SK-N-SH (cell line): ENCODE results near the gene CAMK2B. TPM values are rescaled to one million over a fixed set of nuclear protein-coding genes. Genes with fewer than 3 reads are reported as not detected.

Source experiments
- CTCF ChIA-PET: fragments of 300-600, 350-600 bp; formaldehyde crosslinking; extraction: SDS; loops from one replicate; lab custom pipeline; 2021; lab: Yijun Ruan, JAX
- POLR2A ChIA-PET: fragments of 350-600 bp; sonication (Branson Sonifier 250); formaldehyde crosslinking; extraction: SDS; loops from one replicate; lab custom pipeline; 2020; ENCODE audit warnings: antibody characterized with exemption, inconsistent platforms; lab: Yijun Ruan, JAX
- DNase-seq: peaks from one replicate; pipeline ENCODE4 v3.0.0; 2012
- H2AFZ ChIP-seq: fragments of 200-600 bp; sonication (generic); 2 replicates; pipeline ENCODE4 v1.8.1; 2016; ENCODE audit warnings: antibody characterized with exemption, mild to moderate bottlenecking, low read depth
- H3F3A ChIP-seq: fragments of 200-600 bp; sonication (generic); replicated peaks from 2 replicates; pipeline ENCODE3; 2016; ENCODE audit warnings: antibody characterized with exemption, mild to moderate bottlenecking; ENCODE audit not compliant: insufficient read depth
- H3K27ac ChIP-seq, 2 experiments: fragments of 200-500 bp in 1 of 2; fragments of 200-600 bp in 1 of 2; sonication (Bioruptor generic) in 1 of 2; sonication (generic), shearing (Covaris generic) in 1 of 2; 2 replicates each; pipeline versions ENCODE4 v1.5.1 to v1.6.1; 2014 to 2016; ENCODE audit warnings: low read depth in 2 of 2, inconsistent platforms in 1 of 2, low read length in 1 of 2, mild to moderate bottlenecking in 1 of 2, mixed read lengths in 1 of 2
- H3K27me3 ChIP-seq: fragments of 200-600 bp; sonication (generic), shearing (Covaris generic); 2 replicates; pipeline ENCODE4 v1.6.1; 2016; ENCODE audit warnings: mixed run types; ENCODE audit not compliant: insufficient read depth
- H3K36me3 ChIP-seq, 2 experiments: fragments of 200-500 bp in 1 of 2; fragments of 200-600 bp in 1 of 2; sonication (Bioruptor generic) in 1 of 2; sonication (generic) in 1 of 2; replicated peaks in 1 of 2; 2 replicates each; pipeline versions ENCODE3 to v1.5.1; 2014 to 2016; ENCODE audit warnings: low read length in 1 of 2, mild to moderate bottlenecking in 1 of 2; ENCODE audit not compliant: insufficient read depth in 2 of 2, control insufficient read depth in 1 of 2
- H3K4me1 ChIP-seq, 2 experiments: fragments of 200-500 bp in 1 of 2; fragments of 200-600 bp in 1 of 2; sonication (Bioruptor generic) in 1 of 2; sonication (generic), shearing (Covaris generic) in 1 of 2; 2 replicates each; pipeline versions ENCODE4 v1.5.1 to v1.6.1; 2014 to 2016; ENCODE audit warnings: low read depth in 1 of 2, low read length in 1 of 2, mixed run types in 1 of 2; ENCODE audit not compliant: insufficient read depth in 2 of 2, control insufficient read depth in 1 of 2
- H3K4me2 ChIP-seq: fragments of 200-600 bp; sonication (generic), shearing (Covaris generic); 2 replicates; pipeline ENCODE4 v1.6.1; 2017; ENCODE audit warnings: mixed run types
- H3K4me3 ChIP-seq, 2 experiments: fragments of 200-500 bp in 1 of 2; fragments of 200-600 bp in 1 of 2; sonication (Bioruptor generic) in 1 of 2; sonication (generic), shearing (Covaris generic) in 1 of 2; 2 replicates each; pipeline versions ENCODE4 v1.5.1 to v1.8.1; 2014 to 2016; ENCODE audit warnings: low read depth in 2 of 2, inconsistent platforms in 1 of 2, low read length in 1 of 2, mild to moderate bottlenecking in 1 of 2, mixed read lengths in 1 of 2, moderate library complexity in 1 of 2
- H3K79me2 ChIP-seq: fragments of 200-600 bp; sonication (generic); 2 replicates; pipeline ENCODE4 v1.8.1; 2017; ENCODE audit warnings: mild to moderate bottlenecking; ENCODE audit not compliant: insufficient read depth
- H3K9ac ChIP-seq: fragments of 200-600 bp; sonication (generic); 2 replicates; pipeline ENCODE4 v1.6.1; 2017; ENCODE audit warnings: mixed run types
- H3K9me2 ChIP-seq: fragments of 200-600 bp; sonication (generic); 2 replicates; pipeline ENCODE4 v1.6.1; 2017; ENCODE audit warnings: mixed run types
- H3K9me3 ChIP-seq: fragments of 200-600 bp; sonication (generic); 2 replicates; pipeline ENCODE4 v1.6.1; 2017; ENCODE audit warnings: mixed run types, mild to moderate bottlenecking, moderate library complexity
- H4K20me1 ChIP-seq: fragments of 200-600 bp; sonication (generic); 2 replicates; pipeline ENCODE4 v1.6.1; 2017; ENCODE audit warnings: mild to moderate bottlenecking, mixed run types; ENCODE audit not compliant: insufficient read depth
- EZH2phosphoT487 ChIP-seq: fragments of 200-600 bp; sonication (generic); IDR thresholded peaks from 2 replicates; pipeline ENCODE4 v1.6.1; 2017; ENCODE audit warnings: low read depth, mixed run types, mild to moderate bottlenecking, antibody characterized with exemption, moderate library complexity, borderline replicate concordance
- FOXJ3 ChIP-seq: sonication (generic); formaldehyde crosslinking; IDR thresholded peaks from 2 replicates; pipeline ENCODE4 v1.5.1; 2020; ENCODE audit warnings: mild to moderate bottlenecking, missing genetic modification reagents
- GABPA ChIP-seq: IDR thresholded peaks from 2 replicates; pipeline ENCODE4 v1.4.0; 2012; ENCODE audit warnings: low read depth, mild to moderate bottlenecking
- MXI1 ChIP-seq: IDR thresholded peaks from 2 replicates; pipeline ENCODE4 v1.6.1; 2012; ENCODE audit warnings: mild to moderate bottlenecking, low read depth, low read length, improper control_type of control experiment
- NFIC ChIP-seq: IDR thresholded peaks from 2 replicates; pipeline ENCODE4 v1.4.0; 2012; ENCODE audit warnings: borderline replicate concordance
- NRF1 ChIP-seq: IDR thresholded peaks from 2 replicates; pipeline ENCODE4 v1.6.1; 2012; ENCODE audit warnings: low read depth, mild to moderate bottlenecking, low read length
- POLR2AphosphoS5 ChIP-seq: IDR thresholded peaks from 2 replicates; pipeline ENCODE4 v1.6.1; 2012; ENCODE audit warnings: low read depth, low read length
- RAD21 ChIP-seq: IDR thresholded peaks from 2 replicates; pipeline ENCODE4 v1.6.1; 2012; ENCODE audit warnings: mild to moderate bottlenecking, low read length
- RCOR1 ChIP-seq: fragments of 150-350 bp; IDR thresholded peaks from 2 replicates; pipeline ENCODE4 v1.6.1; 2017; ENCODE audit warnings: antibody characterized with exemption, low read length
- TCF12 ChIP-seq: IDR thresholded peaks from 2 replicates; pipeline ENCODE4 v1.4.0; 2012
- TEAD4 ChIP-seq: IDR thresholded peaks from 2 replicates; pipeline ENCODE4 v1.4.0; 2012; ENCODE audit warnings: mild to moderate bottlenecking, borderline replicate concordance; ENCODE audit not compliant: insufficient read depth
- WGBS: methylation state at CpG from one replicate; pipeline ENCODE4 v1.1.6; 2017; ENCODE audit warnings: low lambda C conversion rate; 5-methylcytosine and 5-hydroxymethylcytosine counted together
- polyA plus RNA-seq, 3 experiments: library from polyadenylated mRNA; depleted of rRNA; stranded (reverse); fragments of >200 nt; gene quantifications; 2 replicates each; pipeline ENCODE4 v1.2.3, GENCODE V29; 2012
- TF ChIP-seq, protein P1 (sequence below): fragments of 200-600 bp; sonication (generic); IDR thresholded peaks from 2 replicates; pipeline ENCODE4 v1.6.1; 2017; ENCODE audit warnings: antibody characterized with exemption, mild to moderate bottlenecking, moderate library complexity

Gene CAMK2B
- polyA plus RNA-seq, 1 of the 3 experiments (the other 2 are of a cell fraction): 0.20 TPM

DNA sequence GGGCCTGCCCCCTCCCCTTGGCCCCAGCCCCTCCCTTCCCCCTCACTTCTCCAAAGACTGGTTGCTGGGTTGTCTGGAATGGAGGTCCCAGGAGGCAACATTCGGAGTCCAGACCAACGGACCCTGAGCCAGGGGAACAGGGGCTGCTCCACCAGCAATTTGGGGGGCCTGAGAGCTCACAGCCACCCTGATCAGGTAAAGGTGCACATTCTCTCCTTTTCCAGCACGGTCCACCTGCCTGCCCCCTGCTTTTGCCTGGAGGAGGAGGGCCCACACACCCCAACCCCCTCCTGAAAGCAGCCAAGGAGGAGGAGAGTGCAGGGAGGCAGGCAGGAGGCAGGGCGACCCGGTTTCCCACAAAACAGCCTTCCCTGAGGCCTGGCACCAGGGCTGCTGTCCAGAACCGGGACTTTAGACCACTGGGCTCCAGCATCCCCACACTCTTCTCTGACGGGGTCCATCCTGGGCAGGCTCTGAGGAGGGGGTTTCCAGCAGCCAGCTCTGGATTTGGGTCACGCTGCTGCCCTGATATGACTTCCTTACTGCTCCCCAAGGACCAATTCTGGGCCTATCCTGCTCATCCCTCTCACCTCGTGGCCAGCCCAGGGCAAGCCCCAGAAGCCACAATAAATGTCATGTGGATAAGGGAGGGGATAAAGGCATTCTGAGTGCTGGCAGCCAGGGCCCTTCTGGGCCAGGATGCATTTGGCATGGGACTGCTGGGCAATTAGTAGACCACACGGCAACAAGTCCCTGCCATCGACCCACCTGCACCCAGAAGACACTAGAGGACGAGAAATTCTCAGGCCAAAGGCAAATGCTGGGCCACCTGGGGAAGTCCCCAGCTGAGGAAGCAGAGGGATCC lies 1.1 kb upstream of the CAMK2B start:
- Histone ChIP-seq H3K79me2 (no peaks in the 10 kb centered on the region), H3K27ac (no peak overlapping the region), H3K36me3 (no peaks in the 10 kb centered on the region), H3K9me2 (no peaks in the 10 kb centered on the region), H3K4me1 (peaks cover 0 to 24% of the 10 kb centered on the region in 2 experiments; a peak in 1 of 4 replicates), H3F3A (no peaks in the 10 kb centered on the region)
- ChIA-PET POLR2A (no interaction called here), CTCF (interaction anchor here (1.1 to 1.4 kb wide), 3 partner anchors 85 to 112 kb away, joined by 4 to 6 read pairs (median 4); no protein-coding TSS in a partner anchor)
- DNase-seq: no peak
- 35% methylated on average over 9 of the region's 12 CpGs for WGBS
- no peak for TF ChIP-seq RAD21
- no peak for TF ChIP-seq TCF12
- TF ChIP-seq, protein P1, sequence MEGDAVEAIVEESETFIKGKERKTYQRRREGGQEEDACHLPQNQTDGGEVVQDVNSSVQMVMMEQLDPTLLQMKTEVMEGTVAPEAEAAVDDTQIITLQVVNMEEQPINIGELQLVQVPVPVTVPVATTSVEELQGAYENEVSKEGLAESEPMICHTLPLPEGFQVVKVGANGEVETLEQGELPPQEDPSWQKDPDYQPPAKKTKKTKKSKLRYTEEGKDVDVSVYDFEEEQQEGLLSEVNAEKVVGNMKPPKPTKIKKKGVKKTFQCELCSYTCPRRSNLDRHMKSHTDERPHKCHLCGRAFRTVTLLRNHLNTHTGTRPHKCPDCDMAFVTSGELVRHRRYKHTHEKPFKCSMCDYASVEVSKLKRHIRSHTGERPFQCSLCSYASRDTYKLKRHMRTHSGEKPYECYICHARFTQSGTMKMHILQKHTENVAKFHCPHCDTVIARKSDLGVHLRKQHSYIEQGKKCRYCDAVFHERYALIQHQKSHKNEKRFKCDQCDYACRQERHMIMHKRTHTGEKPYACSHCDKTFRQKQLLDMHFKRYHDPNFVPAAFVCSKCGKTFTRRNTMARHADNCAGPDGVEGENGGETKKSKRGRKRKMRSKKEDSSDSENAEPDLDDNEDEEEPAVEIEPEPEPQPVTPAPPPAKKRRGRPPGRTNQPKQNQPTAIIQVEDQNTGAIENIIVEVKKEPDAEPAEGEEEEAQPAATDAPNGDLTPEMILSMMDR: no peak
- no peak for TF ChIP-seq GABPA
- TF ChIP-seq NFIC: no peak
- no peak for TF ChIP-seq EZH2phosphoT487
- no peak for TF ChIP-seq TEAD4
- TF ChIP-seq RCOR1: no peak
- TF ChIP-seq, all 33 proteins: peak for 0
- no peak overlapping the region for H3K4me3 ChIP-seq
- no peak overlapping the region for H2AFZ ChIP-seq
- no peak overlapping the region for H3K9ac ChIP-seq
- no peaks in the 10 kb centered on the region for H3K9me3 ChIP-seq
- H4K20me1 ChIP-seq: no peaks in the 10 kb centered on the region
- no peak overlapping the region for H3K4me2 ChIP-seq
- H3K27me3 ChIP-seq: peaks cover 40% of the 10 kb centered on the region

DNA sequence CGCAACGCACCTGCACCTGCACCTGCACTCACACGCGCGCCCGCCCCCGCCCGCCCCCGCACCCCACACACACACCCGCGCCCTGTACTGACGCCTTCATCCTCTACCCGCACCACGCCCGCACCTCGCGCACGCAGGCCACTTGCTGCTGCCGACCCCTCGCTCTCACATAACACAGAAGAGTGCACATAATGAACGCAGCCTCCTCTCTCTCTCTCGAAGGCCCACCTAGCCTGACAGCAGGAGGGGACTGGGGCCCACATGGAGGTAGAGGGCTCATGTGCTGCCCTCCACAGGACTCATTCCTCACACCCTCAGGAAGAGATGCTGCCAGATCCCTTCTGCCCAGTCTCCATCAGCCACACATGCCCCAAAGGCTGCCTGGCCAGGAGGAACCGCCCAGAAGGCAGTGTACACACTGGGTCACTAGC lies 432 bp upstream of the CAMK2B start:
- H3K4me2 ChIP-seq: no peak overlapping the region

More for the DNA sequence above, 432 bp upstream of the CAMK2B start:
- Histone ChIP-seq H3K36me3 (no peaks in the 10 kb centered on the region), H3K27me3 (peaks cover 36% of the 10 kb centered on the region), H3K4me1 (peaks cover 0 to 31% of the 10 kb centered on the region in 2 experiments; a peak in 1 of 4 replicates), H3K27ac (no peak overlapping the region), H3K9me3 (no peaks in the 10 kb centered on the region), H3K9me2 (no peaks in the 10 kb centered on the region), H2AFZ (no peak overlapping the region), H3K4me3 (peak overlapping the region in 1 of 2 experiments; percentile 51; a peak in 2 of 4 replicates), H3K79me2 (no peaks in the 10 kb centered on the region), H4K20me1 (no peaks in the 10 kb centered on the region), H3K9ac (no peak overlapping the region), H3F3A (no peaks in the 10 kb centered on the region)
- TF ChIP-seq FOXJ3 (CRISPR knock-in tag) (0 out of 2 replicates have a peak, but pooled peaks have one; percentile 27), POLR2AphosphoS5 (no peak), NRF1 (no peak), RAD21 (peak; percentile 55), MXI1 (peak; percentile 73; the same call in 1 of the 2 replicates)
- peak; percentile 89 for DNase-seq
- 7% methylated on average over 22 of the region's 23 CpGs for WGBS
- ChIA-PET CTCF (interaction anchor here (1.4 kb wide), 1 partner anchor 112 kb away, joined by 4 read pairs; no protein-coding TSS in a partner anchor), POLR2A (no interaction called here)
